ENCODE measurements around the gene INSR. TPM values are rescaled to one million over a fixed set of nuclear protein-coding genes. Genes with fewer than 3 reads are reported as not detected.
"Not testable (repeated sequence)": the region's sequence is repeated elsewhere in the genome, so short reads cannot be mapped to it uniquely, and the experiment has no call there.

The INSR gene
- polyA plus RNA-seq, 1 donor from 2014 or later = 0.53 TPM

DNA sequence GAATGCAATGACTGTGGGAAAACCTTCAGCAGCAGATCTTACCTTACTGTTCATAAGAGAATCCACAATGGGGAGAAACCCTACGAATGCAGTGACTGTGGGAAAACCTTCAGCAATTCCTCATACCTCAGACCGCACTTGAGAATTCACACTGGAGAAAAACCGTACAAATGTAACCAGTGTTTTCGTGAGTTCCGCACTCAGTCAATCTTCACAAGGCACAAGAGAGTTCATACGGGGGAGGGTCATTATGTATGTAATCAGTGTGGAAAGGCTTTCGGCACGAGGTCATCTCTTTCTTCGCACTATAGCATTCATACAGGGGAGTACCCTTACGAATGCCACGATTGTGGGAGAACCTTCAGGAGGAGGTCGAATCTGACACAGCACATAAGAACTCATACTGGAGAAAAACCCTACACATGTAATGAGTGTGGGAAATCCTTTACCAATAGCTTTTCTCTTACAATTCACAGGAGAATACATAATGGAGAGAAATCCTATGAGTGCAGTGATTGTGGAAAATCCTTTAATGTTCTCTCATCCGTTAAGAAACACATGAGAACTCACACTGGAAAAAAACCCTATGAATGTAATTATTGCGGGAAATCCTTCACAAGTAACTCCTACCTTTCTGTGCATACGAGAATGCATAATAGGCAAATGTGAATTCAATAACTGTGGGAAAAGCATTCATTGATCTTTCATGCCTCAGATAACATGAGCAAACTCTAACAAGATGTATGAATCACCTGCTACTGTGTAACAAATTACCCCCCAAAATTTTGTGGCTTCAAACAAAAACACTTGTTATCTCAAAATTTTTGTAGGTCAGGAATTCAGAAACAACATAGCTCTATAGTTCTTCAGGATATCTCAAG is 210.9 kb downstream of the INSR start:
- Mint-ChIP-seq H3K4me3 (peak overlapping the region in 1 of 4 donors; percentile 49), H3K27ac (no peak overlapping the region), H3K36me3 (peaks cover 38% of the 10 kb centered on the region), H3K9me3 (peaks cover 6 to 32% (median 29%) of the 10 kb centered on the region in 3 donors), H3K4me1 (no peaks in the 10 kb centered on the region), H3K27me3 (no peaks in the 10 kb centered on the region)

DNA sequence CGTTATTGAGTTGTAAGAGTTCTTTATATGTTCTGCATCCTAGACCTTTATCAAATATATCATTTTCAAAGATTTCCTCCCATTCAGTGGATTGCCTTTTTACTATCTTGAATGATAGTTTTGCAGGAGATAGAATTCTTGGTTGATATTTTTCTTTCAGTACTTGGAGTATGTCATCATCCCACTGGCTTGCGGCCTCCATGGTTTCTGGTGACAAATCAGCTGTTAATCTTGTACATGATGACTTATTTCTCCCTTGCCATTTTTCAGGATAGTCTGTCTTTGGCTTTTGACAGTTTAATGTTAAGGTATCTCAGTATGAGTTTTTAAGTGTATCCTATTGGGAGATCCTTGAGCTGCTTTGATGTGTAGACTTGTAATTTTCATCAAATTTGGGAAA is 216.2 kb downstream of the INSR start:
- Mint-ChIP-seq H3K27me3 (no peaks in the 10 kb centered on the region), H3K4me3 (peak overlapping the region in 2 of 4 donors; percentile 44 to 65), H3K9me3 (peaks cover 7 to 26% (median 19%) of the 10 kb centered on the region in 3 donors), H3K4me1 (no peaks in the 10 kb centered on the region), H3K36me3 (peaks cover 56% of the 10 kb centered on the region), H3K27ac (peak overlapping the region in 1 of 3 donors; percentile 62)

DNA sequence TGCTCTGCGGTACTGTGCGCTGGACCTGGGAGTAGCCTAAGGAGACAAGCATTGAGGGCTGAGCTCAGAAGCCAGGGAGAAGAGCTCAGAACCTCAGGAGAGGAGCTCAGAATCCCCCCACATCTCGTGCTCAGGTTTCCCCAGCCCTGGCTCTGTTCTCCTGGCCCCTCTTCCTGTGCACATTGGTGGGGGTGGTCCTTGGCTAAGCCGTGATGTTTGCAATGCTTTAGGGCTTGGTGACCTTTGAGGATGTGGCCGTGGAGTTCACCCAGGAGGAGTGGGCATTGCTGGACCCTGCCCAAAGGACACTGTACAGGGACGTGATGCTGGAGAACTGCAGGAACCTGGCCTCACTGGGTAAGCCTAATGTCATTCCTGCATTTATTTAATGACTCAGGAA is 218.1 kb downstream of the INSR start:
- H3K36me3 Mint-ChIP-seq = peaks cover 51% of the 10 kb centered on the region
- H3K27me3 Mint-ChIP-seq = no peaks in the 10 kb centered on the region
- peak overlapping the region in 1 of 4 donors; percentile 6 for H3K4me3 Mint-ChIP-seq
- peaks cover 0 to 3% (median 0%) of the 10 kb centered on the region in 3 donors for H3K4me1 Mint-ChIP-seq
- no peak overlapping the region for H3K27ac Mint-ChIP-seq
- peaks cover 4 to 19% (median 15%) of the 10 kb centered on the region in 3 donors for H3K9me3 Mint-ChIP-seq

DNA sequence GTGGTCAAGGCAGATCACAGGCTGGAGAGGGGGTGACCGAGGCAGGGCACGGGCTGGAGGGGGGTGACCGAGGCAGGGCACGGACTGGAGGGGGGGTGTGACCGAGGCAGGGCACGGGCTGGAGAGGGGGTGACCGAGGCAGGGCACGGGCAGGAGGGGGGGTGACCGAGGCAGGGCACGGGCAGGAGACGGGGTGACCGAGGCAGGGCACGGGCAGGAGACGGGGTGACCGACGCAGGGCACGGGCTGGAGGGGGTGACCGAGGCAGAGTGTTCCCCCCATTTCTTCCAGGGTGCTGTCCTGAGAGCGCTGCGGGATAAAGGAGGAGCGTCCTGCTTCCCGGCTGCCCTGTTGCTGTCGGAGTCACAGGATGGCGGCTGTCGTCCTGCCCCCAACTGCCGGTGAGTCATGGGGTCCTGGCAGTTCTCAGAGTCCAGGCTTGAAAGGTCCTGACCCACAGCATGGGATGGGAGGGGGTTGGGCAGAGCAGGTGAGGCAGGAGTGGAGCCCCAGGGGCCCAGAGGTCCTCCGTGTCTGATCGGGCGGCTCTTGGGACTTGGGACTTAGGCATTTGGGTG is 219.4 kb downstream of the INSR start:
- H3K9me3 Mint-ChIP-seq = peaks cover 4 to 14% (median 8%) of the 10 kb centered on the region in 3 donors
- peaks cover 44% of the 10 kb centered on the region for H3K36me3 Mint-ChIP-seq
- no peak overlapping the region for H3K4me3 Mint-ChIP-seq
- H3K4me1 Mint-ChIP-seq = peaks cover 0 to 6% (median 0%) of the 10 kb centered on the region in 3 donors
- no peak overlapping the region for H3K27ac Mint-ChIP-seq
- H3K27me3 Mint-ChIP-seq = no peaks in the 10 kb centered on the region

DNA sequence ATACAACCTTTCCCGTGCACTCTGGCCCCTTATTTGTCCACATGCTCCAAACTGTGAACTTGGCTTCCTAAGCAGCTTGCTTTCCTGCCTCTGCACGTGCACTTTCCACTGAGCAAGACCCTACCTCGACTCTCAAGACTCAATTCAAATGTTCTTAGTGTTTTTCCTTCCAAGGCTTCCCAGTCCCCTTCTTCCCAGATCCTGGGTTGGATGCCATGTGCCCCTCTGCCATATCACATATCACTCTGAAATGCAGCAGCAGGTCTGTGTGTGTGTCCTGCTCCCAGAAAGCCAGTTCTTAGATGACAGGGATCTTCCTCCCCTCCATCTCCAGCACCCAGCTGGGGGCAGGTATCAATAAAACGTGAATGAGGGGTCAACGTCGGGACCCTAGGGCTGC is 221.7 kb downstream of the INSR start:
- Mint-ChIP-seq H3K4me3 (peak overlapping the region in 3 of 4 donors; percentile 29 to 65 (median 36)), H3K27ac (no peak overlapping the region), H3K27me3 (no peaks in the 10 kb centered on the region), H3K4me1 (peaks cover 3 to 9% (median 5%) of the 10 kb centered on the region in 3 donors), H3K9me3 (peaks cover 0 to 2% (median 1%) of the 10 kb centered on the region in 3 donors), H3K36me3 (peaks cover 30% of the 10 kb centered on the region)

DNA sequence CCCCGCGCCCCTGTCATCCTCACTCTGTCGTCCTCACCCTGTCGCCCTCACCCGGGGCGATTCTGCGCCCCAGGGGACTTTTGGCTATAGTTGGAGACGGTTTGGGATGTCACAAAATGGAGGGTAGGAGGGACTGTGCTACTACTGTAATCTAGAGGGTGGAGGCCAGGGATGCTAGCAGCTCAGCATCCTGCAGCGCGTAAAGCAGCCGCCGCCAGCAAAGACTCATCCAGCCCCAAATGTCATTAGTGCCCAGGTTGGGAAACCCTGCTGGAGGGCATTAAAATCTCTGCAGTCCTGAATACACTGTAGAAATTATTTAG is 224.3 kb downstream of the INSR start:
- no peaks in the 10 kb centered on the region for H3K9me3 Mint-ChIP-seq
- no peaks in the 10 kb centered on the region for H3K27me3 Mint-ChIP-seq
- peaks cover 3 to 9% (median 5%) of the 10 kb centered on the region in 3 donors for H3K4me1 Mint-ChIP-seq
- H3K36me3 Mint-ChIP-seq = peaks cover 14% of the 10 kb centered on the region
- peak overlapping the region; percentile 63 to 97 (median 86) for H3K27ac Mint-ChIP-seq
- H3K4me3 Mint-ChIP-seq = peak overlapping the region; percentile 92 to 98 (median 95)

DNA sequence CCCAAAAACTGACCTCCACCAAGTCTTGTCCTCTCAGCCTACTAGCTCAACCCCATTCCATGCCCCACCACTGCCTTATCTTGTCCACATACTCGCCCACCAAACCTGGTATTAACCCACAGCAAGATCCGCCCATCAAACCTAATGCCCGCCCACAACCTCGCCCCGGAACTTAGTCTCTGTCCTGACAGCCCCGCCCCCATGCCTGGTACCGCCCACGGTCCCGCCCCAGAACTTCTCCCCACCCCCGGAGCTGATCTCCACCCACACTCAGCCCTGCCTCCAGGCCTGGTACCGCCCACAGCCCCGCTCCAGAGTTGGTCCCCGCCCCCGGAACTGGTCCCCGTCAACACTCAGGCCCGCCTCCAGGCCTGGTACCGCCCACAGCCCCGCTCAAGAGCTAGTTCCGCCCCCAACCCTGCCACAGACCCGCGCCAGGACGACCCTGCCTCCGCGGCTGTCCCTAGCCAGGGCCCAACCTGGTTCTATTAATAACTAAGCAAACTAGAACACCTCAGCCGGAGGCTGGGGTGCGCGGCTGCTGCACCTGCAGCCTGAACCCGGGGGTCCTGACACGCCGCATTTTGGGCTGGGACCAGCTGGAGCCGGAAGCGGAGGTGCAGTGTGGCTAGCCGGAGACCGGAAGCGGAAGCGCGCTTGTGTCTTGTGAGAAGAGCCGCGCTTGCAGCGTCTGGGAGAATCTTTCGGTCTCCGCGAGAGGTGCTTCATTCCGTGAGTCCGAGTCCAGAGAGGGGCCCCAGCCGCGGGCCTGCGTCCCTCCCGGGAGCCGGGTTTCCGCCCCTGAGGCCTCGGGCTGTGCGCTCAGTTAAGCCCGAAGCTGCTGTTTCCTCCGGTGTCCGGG is 224.9 kb downstream of the INSR start, which contains the start of gene ZNF557:
ZNF557 (plus strand) TSS at position 662 of the 862 bp plus-strand sequence. CDS start 5,372 bp downstream, outside the sequence.
- peaks cover 3 to 9% (median 5%) of the 10 kb centered on the region in 3 donors for H3K4me1 Mint-ChIP-seq

DNA sequence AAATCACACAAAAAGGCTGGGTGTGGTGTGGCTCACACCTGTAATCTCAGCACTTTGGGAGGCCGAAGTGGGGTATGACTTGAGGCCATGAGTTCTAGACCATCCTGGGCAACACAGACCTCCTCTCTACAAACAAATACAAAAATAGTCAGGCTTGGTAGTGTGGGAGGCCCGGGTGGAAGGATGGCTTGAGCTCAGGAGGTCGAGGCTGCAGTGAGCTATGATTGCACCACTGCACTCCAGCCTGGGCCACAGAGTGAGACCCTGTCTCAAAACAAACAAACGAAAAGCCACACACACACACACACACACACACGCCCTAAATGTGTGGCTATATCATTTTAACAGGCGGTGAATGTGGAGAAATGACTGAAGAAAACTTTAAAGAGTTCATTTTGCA is 225.6 kb downstream of the INSR start:
- H3K36me3 Mint-ChIP-seq = peaks cover 10% of the 10 kb centered on the region
- peak overlapping the region; percentile 92 to 98 (median 95) for H3K4me3 Mint-ChIP-seq
- H3K27me3 Mint-ChIP-seq = peaks cover 2% of the 10 kb centered on the region
- H3K27ac Mint-ChIP-seq = peak overlapping the region in 2 of 3 donors; percentile 63 to 86
- H3K4me1 Mint-ChIP-seq = peaks cover 3 to 9% (median 5%) of the 10 kb centered on the region in 3 donors
- H3K9me3 Mint-ChIP-seq = no peaks in the 10 kb centered on the region

More for the DNA sequence above, 224.9 kb downstream of the INSR start, which contains the start of gene ZNF557:
- Mint-ChIP-seq H3K27me3 (peaks cover 2% of the 10 kb centered on the region), H3K27ac (peak within 1 kb of the TSS; percentile 63 to 97 (median 86)), H3K4me3 (peak within 1 kb of the TSS; percentile 92 to 98 (median 95)), H3K9me3 (no peaks in the 10 kb centered on the region), H3K36me3 (peaks cover 12% of the 10 kb centered on the region)

DNA sequence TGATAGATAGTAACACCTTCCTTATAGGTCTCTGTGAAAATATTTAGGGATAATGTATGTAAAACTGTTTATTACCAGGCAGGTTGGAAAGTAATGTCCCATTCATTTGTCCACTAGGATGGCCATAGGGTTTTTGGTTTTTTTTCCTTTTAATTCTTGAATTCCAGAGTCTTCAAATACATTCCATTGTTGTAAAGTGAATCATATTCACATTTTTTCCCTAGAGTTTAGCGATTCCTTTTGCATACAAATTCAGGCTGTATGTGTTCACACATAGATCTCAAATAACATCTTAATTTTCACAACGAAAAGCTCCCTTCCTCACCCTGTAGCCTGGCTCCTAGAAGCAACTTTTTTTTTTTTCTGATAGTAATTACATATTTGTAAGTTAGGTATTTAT is 226.5 kb downstream of the INSR start:
- Mint-ChIP-seq H3K4me1 (peaks cover 3 to 9% (median 5%) of the 10 kb centered on the region in 3 donors), H3K27me3 (peaks cover 2% of the 10 kb centered on the region), H3K36me3 (peaks cover 9% of the 10 kb centered on the region), H3K4me3 (peak overlapping the region in 1 of 4 donors; percentile 63), H3K9me3 (no peaks in the 10 kb centered on the region), H3K27ac (no peak overlapping the region)

DNA sequence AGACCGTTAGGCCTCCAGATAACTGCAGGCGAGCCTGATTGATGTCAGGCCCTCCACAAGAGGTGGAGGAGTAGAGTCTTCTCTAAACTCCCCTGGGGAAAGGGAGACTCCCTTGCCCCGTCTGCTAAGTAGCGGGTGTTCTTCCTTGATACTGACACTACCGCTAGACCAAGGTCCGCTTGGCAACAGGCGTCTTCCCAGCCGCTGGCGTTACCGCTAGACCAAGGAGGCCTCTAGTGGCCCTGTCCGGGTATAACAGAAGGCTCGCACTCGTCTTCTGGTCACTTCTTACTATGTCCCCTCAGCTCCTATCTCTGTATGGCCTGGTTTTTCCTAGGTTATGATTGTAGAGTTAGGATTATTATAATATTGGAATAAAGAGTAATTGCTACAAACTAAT is 227.1 kb downstream of the INSR start:
- not testable (repeated sequence) for H3K27ac Mint-ChIP-seq, H3K36me3 Mint-ChIP-seq, H3K9me3 Mint-ChIP-seq, H3K4me1 Mint-ChIP-seq, H3K27me3 Mint-ChIP-seq
- H3K4me3 Mint-ChIP-seq = peak overlapping the region in 1 of 4 donors; percentile 63

DNA sequence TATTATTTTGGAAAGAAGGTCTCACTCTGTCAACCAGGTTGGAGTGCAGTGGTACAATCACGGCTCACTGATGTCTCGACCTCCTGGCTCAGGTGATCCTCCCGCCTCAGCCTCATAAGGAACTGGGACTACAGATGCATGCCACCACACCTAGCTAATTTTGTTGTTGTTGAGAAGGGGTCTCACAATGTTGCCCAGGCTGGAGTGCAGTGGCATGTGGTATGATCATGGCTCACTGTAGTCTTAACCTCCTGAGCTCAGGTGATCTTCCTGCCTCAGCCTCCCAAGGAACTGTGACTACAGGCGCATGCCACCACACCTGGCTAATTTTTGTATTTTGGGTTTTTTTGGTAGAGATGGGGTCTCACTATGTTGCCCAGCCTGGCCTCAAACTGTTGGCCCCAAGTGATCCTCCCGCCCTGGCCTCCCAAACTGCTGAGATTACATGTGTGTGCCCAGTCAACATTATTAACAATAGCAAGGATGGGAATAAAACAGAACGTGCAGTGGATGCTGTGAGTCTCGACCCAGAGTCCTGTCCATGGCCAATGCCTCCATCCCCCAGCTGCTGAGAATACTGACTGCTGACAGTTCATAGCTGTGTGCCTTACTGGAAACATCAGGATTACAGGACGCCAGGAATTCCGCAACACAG is 230.3 kb downstream of the INSR start:
- H3K4me1 Mint-ChIP-seq = peaks cover 0 to under 1% (median under 1%) of the 10 kb centered on the region in 3 donors
- peaks cover 2% of the 10 kb centered on the region for H3K27me3 Mint-ChIP-seq
- no peaks in the 10 kb centered on the region for H3K9me3 Mint-ChIP-seq
- H3K36me3 Mint-ChIP-seq = no peaks in the 10 kb centered on the region
- H3K27ac Mint-ChIP-seq = no peak overlapping the region
- peak overlapping the region in 1 of 4 donors; percentile 48 for H3K4me3 Mint-ChIP-seq

DNA sequence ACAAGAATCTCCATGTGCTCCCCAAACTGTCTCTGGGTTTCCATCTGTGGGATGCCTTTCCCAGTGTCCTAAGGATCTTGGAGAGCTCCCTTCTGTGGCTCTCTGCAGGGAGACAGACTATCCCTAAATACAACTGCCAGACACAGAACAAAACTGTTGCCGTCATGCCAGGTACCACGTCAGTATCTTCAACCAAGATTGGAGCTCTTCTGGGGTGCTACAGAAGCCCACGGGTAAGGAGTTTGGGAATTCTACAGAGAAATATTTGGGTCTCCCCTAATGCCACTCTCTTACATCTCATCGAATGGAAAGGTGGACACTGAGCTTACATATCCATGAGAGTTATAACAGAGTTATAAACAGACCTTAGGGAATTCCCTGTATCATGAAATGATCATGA is 230.9 kb downstream of the INSR start:
- no peaks in the 10 kb centered on the region for H3K9me3 Mint-ChIP-seq
- no peaks in the 10 kb centered on the region for H3K4me1 Mint-ChIP-seq
- no peak overlapping the region for H3K27ac Mint-ChIP-seq
- no peak overlapping the region for H3K4me3 Mint-ChIP-seq
- H3K27me3 Mint-ChIP-seq = peaks cover 2% of the 10 kb centered on the region
- H3K36me3 Mint-ChIP-seq = no peaks in the 10 kb centered on the region
